K562 (cell line): ENCODE results near the gene ZNF599. TPM values are rescaled to one million over a fixed set of nuclear protein-coding genes. Genes with fewer than 3 reads are reported as not detected.

ENCODE experiments used
- RAD51 ChIP-seq: fragments of 450-650 bp; IDR thresholded peaks from 2 replicates; pipeline ENCODE4 v1.7.1; 2016; ENCODE audit warnings: low read depth, mild to moderate bottlenecking, borderline replicate concordance
- RREB1 ChIP-seq: fragments of 250-450 bp; sonication (Bioruptor Pico); IDR thresholded peaks from 2 replicates; pipeline ENCODE4 v1.4.0; 2020
- ZBTB40 ChIP-seq, 2 experiments: fragments of 450-650 bp in 1 of 2; sonication (generic) in 1 of 2; formaldehyde crosslinking in 1 of 2; IDR thresholded peaks; 2 replicates each; pipeline versions ENCODE4 v1.7.1 to v1.9.0; 2016 to 2022; ENCODE audit warnings: inconsistent platforms in 1 of 2, mild to moderate bottlenecking in 1 of 2, missing genetic modification reagents in 1 of 2
- polyA plus RNA-seq, 8 experiments: library from polyadenylated mRNA; depleted of rRNA in 4 of 8; stranded (reverse) in 5 of 8; unstranded in 3 of 8; fragments of >200 nt; fragmentation: Nextera tagmentation in 2 of 8; fragmentation: Illumina TruSeq in 1 of 8; extraction: Ambion mirVana in 2 of 8; extraction: Trizol in 1 of 8; gene quantifications; 2 replicates each; pipeline versions ENCODE4 v1.2.1 to v1.2.3, GENCODE V29; 2011 to 2014; ENCODE audit warnings: inconsistent platforms in 1 of 8, missing spikeins in 1 of 8
- total RNA-seq, 7 experiments: library from RNA; depleted of rRNA in 6 of 7; stranded (reverse); fragments of >200 nt in 6 of 7; fragmentation: Illumina TruSeq in 2 of 7; extraction: Trizol in 2 of 7; gene quantifications; 2 replicates each; pipeline versions ENCODE4 v1.2.1 to v1.2.3, GENCODE V29; 2011 to 2021; ENCODE audit warnings: low replicate concordance in 1 of 7

The ZNF599 gene
- total and polyA plus RNA-seq, 9 of the 15 experiments (the other 6 are each of a cell fraction or from before 2014, with no cell fraction given) = 0.71 to 6.7 (median 2.8) TPM

GRCh38 chr19:34725400-34725799, 47.6 kb downstream of the ZNF599 start (continued):
- no peak for TF ChIP-seq RREB1
- TF ChIP-seq ZBTB40 (IDR thresholded peaks at IDR 0.05) = no peak
- TF ChIP-seq ZBTB40 (CRISPR knock-in tag; IDR thresholded peaks at IDR 0.05) = no peak
- no peak for TF ChIP-seq RAD51
